PC-9 (cell line): ENCODE measurements around the gene TMEM222. TPM values are rescaled to one million over a fixed set of nuclear protein-coding genes. Genes with fewer than 3 reads are reported as not detected.

Experiments used
- Bru-seq: library from RNA; stranded (reverse); fragments of 400-500 nt; gene quantifications from one replicate; lab custom pipeline; 2021; lab: Mats Ljungman, UMichigan
- BruChase-seq, 2 experiments: library from RNA; stranded (reverse); fragments of 400-500 nt; gene quantifications; one replicate each; lab custom pipeline; 2021; lab: Mats Ljungman, UMichigan
- BruUV-seq: library from RNA; stranded (reverse); fragments of 400-500 nt; replicated peaks from 2 replicates; lab custom pipeline; 2021; lab: Mats Ljungman, UMichigan
- CTCF ChIA-PET: fragments of 300-600 bp; sonication (Branson Sonifier 250); formaldehyde crosslinking; loops from one replicate; lab custom pipeline; 2022; ENCODE audit warnings: antibody characterized with exemption; lab: Charles Lee
- POLR2A ChIA-PET: fragments of 300-600 bp; sonication (Branson Sonifier 250); formaldehyde crosslinking; loops from one replicate; lab custom pipeline; 2022; ENCODE audit warnings: antibody characterized with exemption; ENCODE audit not compliant: unreplicated experiment; lab: Charles Lee
- DNase-seq, 2 experiments: peaks; one replicate each; pipeline versions ENCODE4 v3.0.0 to v3.0.0-alpha.2; 2015 to 2022; ENCODE audit warnings: mixed read lengths in 1 of 2
- H2AFZ ChIP-seq: fragments of 200-600 bp; sonication (generic); 2 replicates; pipeline ENCODE4 v1.8.1; 2017; ENCODE audit warnings: antibody characterized with exemption
- H3F3A ChIP-seq: fragments of 200-600 bp; sonication (generic); 2 replicates; pipeline ENCODE4 v1.8.1; 2017; ENCODE audit warnings: antibody characterized with exemption, mild to moderate bottlenecking, low read depth; ENCODE audit not compliant: insufficient read depth
- H3K27ac ChIP-seq: fragments of 200-600 bp; sonication (generic); 2 replicates; pipeline ENCODE4 v1.6.1; 2016; ENCODE audit warnings: mixed run types
- H3K27me3 ChIP-seq: fragments of 200-600 bp; sonication (generic); 2 replicates; pipeline ENCODE4 v1.6.1; 2016; ENCODE audit warnings: low read depth, mixed run types; ENCODE audit not compliant: insufficient read depth
- H3K36me3 ChIP-seq: fragments of 200-600 bp; sonication (generic); 2 replicates; pipeline ENCODE4 v1.6.1; 2016; ENCODE audit warnings: low read depth, mixed run types
- H3K4me1 ChIP-seq: fragments of 200-600 bp; sonication (generic); replicated peaks from 2 replicates; pipeline ENCODE4 v1.6.1; 2016; ENCODE audit warnings: mixed run types; ENCODE audit not compliant: insufficient read depth
- H3K4me2 ChIP-seq: fragments of 200-600 bp; sonication (generic); 2 replicates; pipeline ENCODE4 v1.6.1; 2017; ENCODE audit warnings: mixed run types
- H3K4me3 ChIP-seq: fragments of 200-600 bp; sonication (generic); 2 replicates; pipeline ENCODE4 v1.6.1; 2016; ENCODE audit warnings: mixed run types
- H3K79me2 ChIP-seq: fragments of 200-600 bp; sonication (generic); 2 replicates; pipeline ENCODE4 v1.6.1; 2017; ENCODE audit warnings: low read depth, mixed run types
- H3K9me2 ChIP-seq: fragments of 200-600 bp; sonication (generic); 2 replicates; pipeline ENCODE4 v1.8.1; 2017; ENCODE audit warnings: mild to moderate bottlenecking; ENCODE audit not compliant: insufficient read depth
- H3K9me3 ChIP-seq: fragments of 200-600 bp; sonication (generic); 2 replicates; pipeline ENCODE4 v1.8.1; 2016; ENCODE audit warnings: low read depth; ENCODE audit not compliant: insufficient read depth
- H4K20me1 ChIP-seq: fragments of 200-600 bp; sonication (generic); 2 replicates; pipeline ENCODE4 v1.8.1; 2017; ENCODE audit not compliant: insufficient read depth
- CTCF ChIP-seq: fragments of 200-600 bp; sonication (generic); conservative IDR thresholded peaks from 2 replicates; pipeline ENCODE4 v1.6.1; 2017; ENCODE audit warnings: mixed run types, antibody characterized with exemption, mild to moderate bottlenecking, moderate library complexity
- EZH2 ChIP-seq: fragments of 200-600 bp; sonication (generic); IDR thresholded peaks from 2 replicates; pipeline ENCODE4 v1.8.0; 2017; ENCODE audit warnings: antibody characterized with exemption, low read depth
- intact Hi-C: fragments of 100-400 bp; cut with micrococcal nuclease; formaldehyde crosslinking; loops from one replicate; pipeline ENCODE4 v1.10.0; 2022; ENCODE audit not compliant: unreplicated experiment
- long read RNA-seq: library from polyadenylated mRNA; stranded (forward); transcript quantifications from one replicate; pipeline ENCODE4 v2.0.0, GENCODE V29; 2022
- total RNA-seq: library from RNA; stranded (reverse); gene quantifications from 2 replicates; pipeline ENCODE4 v1.2.3, GENCODE V29; 2021

TMEM222 gene
- total RNA-seq (32.0 and 32.8 TPM in 2 replicates), Bru-seq, nascent RNA (percentile 78 among the genes with signal in this experiment), BruChase-seq, experiment 1, labeled RNA remaining after a 2-hour chase (percentile 74 among the genes with signal in this experiment), BruChase-seq, experiment 2, labeled RNA remaining after a 6-hour chase (percentile 82 among the genes with signal in this experiment)
- long read RNA-seq, transcript TMEM222-211 (6 exons, 1,613 nt) = major isoform, 56 of 66 reads
- long read RNA-seq, partial matches to known transcripts = 1 of 66 reads
- long read RNA-seq, other reads (novel, unspliced or antisense) = 5 of 66 reads

DNA sequence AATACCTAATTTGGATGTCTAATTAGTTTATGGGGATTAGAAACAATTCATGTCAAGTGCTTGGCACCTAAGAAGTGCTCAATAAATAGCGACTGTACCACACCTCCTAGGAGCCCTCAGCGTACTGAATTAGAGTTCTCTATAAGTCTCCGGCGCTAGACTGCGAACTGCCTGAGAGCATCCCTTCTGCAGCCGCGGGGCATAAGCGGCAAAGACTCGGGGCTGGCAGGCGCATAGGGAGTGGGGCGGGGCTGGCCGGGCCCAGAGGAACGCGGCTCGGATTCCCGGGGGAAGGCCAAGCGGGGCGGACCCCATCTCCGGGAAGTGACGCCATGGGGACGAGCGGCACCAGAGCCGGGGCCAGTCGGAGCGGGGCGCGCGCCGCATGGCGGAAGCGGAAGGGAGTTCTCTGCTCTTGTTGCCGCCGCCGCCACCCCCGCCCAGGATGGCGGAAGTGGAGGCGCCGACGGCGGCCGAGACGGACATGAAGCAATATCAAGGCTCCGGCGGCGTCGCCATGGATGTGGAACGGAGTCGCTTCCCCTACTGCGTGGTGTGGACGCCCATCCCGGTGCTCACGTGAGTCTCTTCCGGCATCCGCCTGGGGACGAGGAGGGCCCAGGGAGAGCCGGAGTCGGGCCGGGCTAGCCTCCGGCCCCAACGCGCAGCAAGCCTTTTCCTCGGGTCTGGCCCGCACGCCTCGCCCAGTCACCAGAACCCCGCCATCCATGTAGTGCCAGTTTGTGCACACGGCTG lies at the start of gene TMEM222:
Gene TMEM222, plus strand, starts transcription at position 351 of the 756 bp plus-strand sequence. Its CDS starts 35 bp downstream, at position 386.
- Histone ChIP-seq H4K20me1 (no peaks in the 10 kb centered on the region), H3K9me3 (no peaks in the 10 kb centered on the region), H3K4me3 (peak within 1 kb of the TSS; percentile 90), H3F3A (no peaks in the 10 kb centered on the region), H3K79me2 (peaks cover 38% of the 10 kb centered on the region), H3K4me2 (peak within 1 kb of the TSS; percentile 95), H3K9me2 (no peaks in the 10 kb centered on the region), H3K4me1 (peaks cover 9% of the 10 kb centered on the region), H3K27ac (peak within 1 kb of the TSS; percentile 51), H3K27me3 (no peaks in the 10 kb centered on the region), H2AFZ (peak within 1 kb of the TSS; percentile 85), H3K36me3 (no peaks in the 10 kb centered on the region)
- CTCF ChIA-PET = no interaction called here
- BruUV-seq = no TSS peak
- peak; percentile 87 to 96 for DNase-seq
- TF ChIP-seq CTCF (no peak), EZH2 (no peak)
- intact Hi-C loops = loop anchor here (1.0 to 5.0 kb wide), 2 partner anchors 21 to 45 kb away; partner anchors contain the start of gene MAP3K6
- POLR2A ChIA-PET = interaction anchor here (0.6 kb wide), 1 partner anchor 20 kb away, joined by 7 read pairs; the partner anchor contains the start of gene SYTL1

DNA sequence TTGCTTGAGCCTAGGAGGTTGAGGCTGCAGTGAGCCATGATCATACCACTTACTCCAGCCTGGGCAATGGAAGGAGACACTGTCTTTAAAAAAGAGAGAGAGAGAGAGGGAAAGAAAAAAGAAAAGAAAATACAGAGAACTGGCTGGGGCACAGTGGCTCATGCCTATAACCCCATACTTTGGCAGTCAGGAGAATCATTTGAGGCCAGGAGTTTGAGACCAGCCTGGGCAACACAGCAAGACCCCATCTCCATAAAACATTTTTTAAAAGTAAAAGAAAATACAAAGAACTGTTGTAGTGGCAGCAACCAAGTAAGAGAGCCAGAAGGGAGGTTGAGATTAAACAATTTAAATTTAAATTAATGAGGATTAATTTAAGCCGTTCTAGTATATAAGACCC lies 47.8 kb upstream of the TMEM222 start:
- intact Hi-C loops = no loop called here
- Histone ChIP-seq H3K4me2 (no peak overlapping the region), H3K79me2 (no peaks in the 10 kb centered on the region), H3K36me3 (no peaks in the 10 kb centered on the region), H3K9me3 (no peaks in the 10 kb centered on the region), H3K27me3 (no peaks in the 10 kb centered on the region), H3K27ac (no peak overlapping the region), H2AFZ (no peak overlapping the region), H3F3A (no peaks in the 10 kb centered on the region), H4K20me1 (no peaks in the 10 kb centered on the region), H3K4me3 (no peak overlapping the region), H3K9me2 (no peaks in the 10 kb centered on the region), H3K4me1 (no peaks in the 10 kb centered on the region)
- TF ChIP-seq EZH2 (no peak), CTCF (no peak)
- DNase-seq = no peak
- POLR2A ChIA-PET = no interaction called here
- BruUV-seq = no TSS peak
- CTCF ChIA-PET = no interaction called here

- Histone ChIP-seq H3K4me1 (no peaks in the 10 kb centered on the region), H3K9me3 (no peaks in the 10 kb centered on the region), H3K4me2 (no peak overlapping the region), H3K27ac (no peak overlapping the region), H3K27me3 (no peaks in the 10 kb centered on the region), H3K36me3 (no peaks in the 10 kb centered on the region), H2AFZ (no peak overlapping the region), H3F3A (no peaks in the 10 kb centered on the region), H4K20me1 (no peaks in the 10 kb centered on the region), H3K79me2 (no peaks in the 10 kb centered on the region), H3K4me3 (no peak overlapping the region), H3K9me2 (no peaks in the 10 kb centered on the region)
- ChIA-PET CTCF (no interaction called here), POLR2A (no interaction called here)
- BruUV-seq = no TSS peak
- TF ChIP-seq EZH2 (no peak), CTCF (no peak)
- intact Hi-C loops = no loop called here
- DNase-seq = no peak
Measured at GRCh38 chr1:27275696-27276095, 46.3 kb upstream of the TMEM222 start.
